ENCODE data around the gene ZFP36L2.

DNA sequence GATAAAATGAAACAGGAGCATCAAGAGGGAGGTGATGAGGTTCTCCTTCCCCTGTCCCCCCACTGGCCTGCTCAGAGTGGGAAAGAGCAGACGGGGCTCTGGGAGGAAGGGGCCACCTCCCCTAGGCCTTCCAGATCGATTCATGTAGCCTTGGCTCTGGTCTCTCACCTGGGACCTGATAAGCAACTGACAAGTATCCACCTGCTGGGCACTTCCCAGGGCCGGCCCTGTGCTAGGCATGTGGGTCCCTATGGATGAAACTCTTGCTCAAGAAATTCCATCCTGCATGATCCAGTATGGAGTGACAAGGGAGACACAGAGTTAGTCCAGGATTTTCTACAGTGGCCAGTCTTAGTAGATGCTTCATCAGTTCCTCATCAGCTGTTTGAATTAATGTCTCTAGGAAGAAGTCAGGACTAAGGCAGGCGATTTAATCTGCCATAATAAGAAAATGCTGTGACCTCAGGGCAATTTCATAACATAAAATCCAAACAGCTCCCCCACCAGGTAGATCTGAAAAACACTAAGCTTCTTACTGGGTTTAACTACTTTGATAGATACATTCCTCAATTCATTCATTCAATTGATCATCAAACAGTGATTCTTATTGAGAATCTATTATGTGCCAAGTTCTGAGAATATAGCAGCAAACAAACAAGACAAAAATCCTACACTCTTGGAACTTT is 44.7 kb upstream of the ZFP36L2 start:
- TF ChIP-seq GATA3 (IDR thresholded peaks at IDR 0.05; ENCODE audit: low read depth, low read length): no peak
- TF ChIP-seq GATA2 (IDR thresholded peaks at IDR 0.05; ENCODE audit: low read depth, low read length): no peak

Measured in SH-SY5Y (cell line).